H9 (cell line): Measurements from ENCODE around the gene MPP7. TPM values are rescaled to one million over a fixed set of nuclear protein-coding genes. Genes with fewer than 3 reads are reported as not detected.

Source experiments
- DNase-seq: peaks from one replicate; pipeline ENCODE4 v3.0.0-alpha.2; 2017
- H2AFZ ChIP-seq: one replicate; pipeline ENCODE4 v1.6.1; 2013; ENCODE audit warnings: mild to moderate bottlenecking, low read length, control low read depth, moderate library complexity
- H2AK5ac ChIP-seq: 2 replicates; pipeline ENCODE4 v1.6.1; 2013; ENCODE audit warnings: low read length, control low read depth, mixed read lengths; ENCODE audit not compliant: insufficient read length
- H2BK120ac ChIP-seq: one replicate; pipeline ENCODE4 v1.6.1; 2013; ENCODE audit warnings: low read depth, mild to moderate bottlenecking, low read length, control low read depth, inconsistent platforms; ENCODE audit not compliant: poor library complexity, severe bottlenecking
- H2BK12ac ChIP-seq: 2 replicates; pipeline ENCODE4 v1.6.1; 2013; ENCODE audit warnings: low read length, control low read depth, mixed read lengths, low read depth; ENCODE audit not compliant: insufficient read length
- H2BK15ac ChIP-seq: 2 replicates; pipeline ENCODE4 v1.6.1; 2013; ENCODE audit warnings: low read depth, low read length, control low read depth
- H2BK20ac ChIP-seq: one replicate; pipeline ENCODE4 v1.6.1; 2013; ENCODE audit warnings: low read depth, mild to moderate bottlenecking, low read length, control low read depth, inconsistent platforms; ENCODE audit not compliant: poor library complexity, severe bottlenecking
- H2BK5ac ChIP-seq: 2 replicates; pipeline ENCODE4 v1.6.1; 2013; ENCODE audit warnings: low read length, control low read depth, mixed read lengths; ENCODE audit not compliant: insufficient read length
- H3K14ac ChIP-seq: 2 replicates; pipeline ENCODE4 v1.6.1; 2013; ENCODE audit warnings: low read length, control low read depth; ENCODE audit not compliant: insufficient read depth
- H3K18ac ChIP-seq: 2 replicates; pipeline ENCODE4 v1.6.1; 2013; ENCODE audit warnings: low read depth, mild to moderate bottlenecking, mixed read lengths, low read length, control low read depth; ENCODE audit not compliant: insufficient read length
- H3K23ac ChIP-seq: 2 replicates; pipeline ENCODE4 v1.6.1; 2013; ENCODE audit warnings: low read length, control low read depth, mixed read lengths, low read depth; ENCODE audit not compliant: insufficient read length
- H3K23me2 ChIP-seq: 2 replicates; pipeline ENCODE4 v1.6.1; 2013; ENCODE audit warnings: low read depth, mild to moderate bottlenecking, mixed read lengths, low read length, control low read depth; ENCODE audit not compliant: insufficient read length, poor library complexity, severe bottlenecking
- H3K27ac ChIP-seq: 2 replicates; pipeline ENCODE4 v1.5.1; 2013; ENCODE audit warnings: low read length, control low read depth, mixed read lengths, low read depth; ENCODE audit not compliant: insufficient read length
- H3K27me3 ChIP-seq: 2 replicates; pipeline ENCODE4 v1.6.1; 2013; ENCODE audit warnings: low read length, control low read depth, inconsistent platforms; ENCODE audit not compliant: insufficient read depth
- H3K4ac ChIP-seq: 2 replicates; pipeline ENCODE4 v1.6.1; 2013; ENCODE audit warnings: low read depth, mild to moderate bottlenecking, control low read depth, inconsistent platforms, low read length, moderate library complexity
- H3K4me1 ChIP-seq: 2 replicates; pipeline ENCODE4 v1.6.1; 2013; ENCODE audit warnings: low read length, control low read depth, inconsistent platforms; ENCODE audit not compliant: insufficient read depth
- H3K4me2 ChIP-seq: 2 replicates; pipeline ENCODE4 v1.6.1; 2013; ENCODE audit warnings: low read length, control low read depth, mixed read lengths; ENCODE audit not compliant: insufficient read length, insufficient read depth
- H3K56ac ChIP-seq: 2 replicates; pipeline ENCODE4 v1.6.1; 2013; ENCODE audit warnings: low read depth, mild to moderate bottlenecking, mixed read lengths, low read length, control low read depth; ENCODE audit not compliant: insufficient read length
- H3K79me1 ChIP-seq: 2 replicates; pipeline ENCODE4 v1.6.1; 2013; ENCODE audit warnings: low read depth, mild to moderate bottlenecking, moderate library complexity, low read length, control low read depth, inconsistent platforms; ENCODE audit not compliant: insufficient read depth, poor library complexity, severe bottlenecking
- H3K79me2 ChIP-seq: 2 replicates; pipeline ENCODE4 v1.6.1; 2013; ENCODE audit warnings: low read length, control low read depth, inconsistent platforms; ENCODE audit not compliant: insufficient read depth
- H3K9ac ChIP-seq: 2 replicates; pipeline ENCODE4 v1.6.1; 2013; ENCODE audit warnings: low read length, control low read depth, mixed read lengths; ENCODE audit not compliant: insufficient read length; ENCODE audit errors: extremely low read depth
- H3K9me3 ChIP-seq: one replicate; pipeline ENCODE4 v1.6.1; 2013; ENCODE audit warnings: low read depth, low read length, inconsistent platforms; ENCODE audit not compliant: control insufficient read depth
- H3T11ph ChIP-seq: one replicate; pipeline ENCODE4 v1.6.1; 2013; ENCODE audit warnings: mild to moderate bottlenecking, low read length, control low read depth, inconsistent platforms
- H4K20me1 ChIP-seq: one replicate; pipeline ENCODE4 v1.6.1; 2013; ENCODE audit not compliant: control insufficient read depth, insufficient read length, insufficient read depth
- H4K5ac ChIP-seq: 2 replicates; pipeline ENCODE4 v1.6.1; 2013; ENCODE audit warnings: low read depth, mild to moderate bottlenecking, mixed read lengths, low read length, control low read depth; ENCODE audit not compliant: insufficient read length
- H4K8ac ChIP-seq: replicated peaks from 2 replicates; pipeline ENCODE4 v1.6.1; 2013; ENCODE audit warnings: low read length, control low read depth, mixed read lengths, low read depth; ENCODE audit not compliant: insufficient read length
- H4K91ac ChIP-seq: 2 replicates; pipeline ENCODE4 v1.6.1; 2013; ENCODE audit warnings: low read depth, mild to moderate bottlenecking, moderate library complexity, mixed read lengths, low read length, control low read depth; ENCODE audit not compliant: insufficient read length
- H3K27ac Mint-ChIP-seq, 3 experiments: 2 replicates in 2 of 3; 3 replicates in 1 of 3; pipeline ENCODE4 v1.8.0; 2020 to 2021; ENCODE audit warnings: mixed read lengths in 3 of 3, mild to moderate bottlenecking in 1 of 3, moderate library complexity in 1 of 3
- H3K27me3 Mint-ChIP-seq: 2 replicates; pipeline ENCODE4 v1.8.0; 2021; ENCODE audit warnings: low read depth, mild to moderate bottlenecking, moderate library complexity, mixed read lengths
- H3K36me3 Mint-ChIP-seq, 3 experiments: 2 replicates in 2 of 3; 3 replicates in 1 of 3; pipeline ENCODE4 v1.8.0; 2020 to 2021; ENCODE audit warnings: low read depth in 3 of 3, mixed read lengths in 3 of 3; ENCODE audit not compliant: insufficient read depth in 1 of 3
- H3K4me1 Mint-ChIP-seq, 2 experiments: 2 replicates each; pipeline ENCODE4 v1.8.0; 2020; ENCODE audit warnings: mixed read lengths in 2 of 2
- H3K4me3 Mint-ChIP-seq, 2 experiments: 2 replicates in 1 of 2; 3 replicates in 1 of 2; pipeline ENCODE4 v1.8.0; 2020 to 2021; ENCODE audit warnings: mild to moderate bottlenecking in 2 of 2, mixed read lengths in 2 of 2, moderate library complexity in 1 of 2
- H3K9me3 Mint-ChIP-seq, 2 experiments: 2 replicates in 1 of 2; 3 replicates in 1 of 2; pipeline ENCODE4 v1.8.0; 2020; ENCODE audit warnings: mild to moderate bottlenecking in 2 of 2, mixed read lengths in 2 of 2, moderate library complexity in 1 of 2
- WGBS: extraction: QIAGEN DNeasy Blood & Tissue Kit; methylation state at CpG from one replicate; pipeline ENCODE4 v1.1.7; 2013; ENCODE audit warnings: missing lambda C conversion rate, low lambda C conversion rate, mixed read lengths; ENCODE audit not compliant: insufficient read length; ENCODE audit errors: extremely low coverage; 5-methylcytosine and 5-hydroxymethylcytosine counted together
- total RNA-seq: library from RNA; stranded (reverse); gene quantifications from 2 replicates; pipeline ENCODE4 v1.2.1, GENCODE V29; 2021
- TF ChIP-seq, protein P1 (sequence below): fragments of 200-600 bp; sonication (generic); conservative IDR thresholded peaks from 3 replicates; pipeline ENCODE4 v1.8.0; 2021; ENCODE audit warnings: antibody characterized with exemption, mild to moderate bottlenecking

MPP7 gene
- total RNA-seq, 1 experiment from 2014 or later = 6.9 TPM

DNA sequence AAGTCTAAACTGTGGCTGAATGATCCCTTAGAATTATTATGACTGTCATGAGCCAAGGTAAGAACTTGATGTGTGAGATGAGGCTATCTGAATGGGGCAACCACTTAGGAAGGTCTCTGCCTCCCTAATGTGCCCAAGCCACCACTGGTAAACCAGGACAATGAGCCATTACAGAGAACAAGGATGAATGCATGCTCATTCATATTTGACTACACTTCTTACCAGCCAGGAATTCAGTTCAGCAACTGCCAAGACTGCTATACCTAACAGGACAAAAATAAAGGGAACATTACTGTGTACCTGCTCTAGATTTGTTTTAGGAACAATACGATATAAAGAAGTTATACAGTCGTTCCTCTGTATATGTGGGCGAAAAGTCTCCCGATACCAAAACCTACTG lies 23.0 kb downstream of the MPP7 start:
- no peaks in the 10 kb centered on the region for H3K79me1 ChIP-seq
- peak overlapping the region in 1 of 3 experiments; percentile 13; a peak in 1 of 7 replicates for H3K27ac Mint-ChIP-seq

More for the DNA sequence above, 23.0 kb downstream of the MPP7 start:
- Histone ChIP-seq H3K4me1 (no peaks in the 10 kb centered on the region), H4K91ac (no peak overlapping the region), H2BK5ac (no peak overlapping the region), H2BK20ac (no peak overlapping the region), H3K23me2 (no peaks in the 10 kb centered on the region), H4K8ac (no peak overlapping the region), H3K79me2 (no peaks in the 10 kb centered on the region), H3K18ac (no peak overlapping the region), H3K56ac (no peak overlapping the region), H2BK12ac (no peak overlapping the region), H3K9me3 (no peaks in the 10 kb centered on the region), H2BK120ac (no peak overlapping the region), H3K4me2 (no peak overlapping the region), H4K5ac (no peak overlapping the region), H3K27me3 (no peaks in the 10 kb centered on the region), H3K14ac (no peak overlapping the region), H3K4ac (no peak overlapping the region), H2AK5ac (no peak overlapping the region), H4K20me1 (no peaks in the 10 kb centered on the region), H2BK15ac (no peak overlapping the region), H3T11ph (no peak overlapping the region), H3K23ac (no peak overlapping the region), H2AFZ (no peak overlapping the region), H3K27ac (no peak overlapping the region), H3K9ac (no peak overlapping the region)
- no peaks in the 10 kb centered on the region for H3K27me3 Mint-ChIP-seq
- H3K4me1 Mint-ChIP-seq = peaks cover 16 to 22% of the 10 kb centered on the region in 2 experiments
- H3K36me3 Mint-ChIP-seq = no peaks in the 10 kb centered on the region
- TF ChIP-seq, protein P1, sequence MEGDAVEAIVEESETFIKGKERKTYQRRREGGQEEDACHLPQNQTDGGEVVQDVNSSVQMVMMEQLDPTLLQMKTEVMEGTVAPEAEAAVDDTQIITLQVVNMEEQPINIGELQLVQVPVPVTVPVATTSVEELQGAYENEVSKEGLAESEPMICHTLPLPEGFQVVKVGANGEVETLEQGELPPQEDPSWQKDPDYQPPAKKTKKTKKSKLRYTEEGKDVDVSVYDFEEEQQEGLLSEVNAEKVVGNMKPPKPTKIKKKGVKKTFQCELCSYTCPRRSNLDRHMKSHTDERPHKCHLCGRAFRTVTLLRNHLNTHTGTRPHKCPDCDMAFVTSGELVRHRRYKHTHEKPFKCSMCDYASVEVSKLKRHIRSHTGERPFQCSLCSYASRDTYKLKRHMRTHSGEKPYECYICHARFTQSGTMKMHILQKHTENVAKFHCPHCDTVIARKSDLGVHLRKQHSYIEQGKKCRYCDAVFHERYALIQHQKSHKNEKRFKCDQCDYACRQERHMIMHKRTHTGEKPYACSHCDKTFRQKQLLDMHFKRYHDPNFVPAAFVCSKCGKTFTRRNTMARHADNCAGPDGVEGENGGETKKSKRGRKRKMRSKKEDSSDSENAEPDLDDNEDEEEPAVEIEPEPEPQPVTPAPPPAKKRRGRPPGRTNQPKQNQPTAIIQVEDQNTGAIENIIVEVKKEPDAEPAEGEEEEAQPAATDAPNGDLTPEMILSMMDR = no peak
- no peaks in the 10 kb centered on the region for H3K9me3 Mint-ChIP-seq
- no peak for DNase-seq
- WGBS = no CpG with 5 or more reads among the region's 4 CpGs
- no peak overlapping the region for H3K4me3 Mint-ChIP-seq
